ENCODE measurements around the gene SSTR4. TPM values are rescaled to one million over a fixed set of nuclear protein-coding genes. Genes with fewer than 3 reads are reported as not detected.
A peak's percentile ranks its signal among the peaks of the same experiment; 100 is the strongest.

SSTR4 gene
- total RNA-seq, 1 experiment from 2014 or later, result not detected

DNA sequence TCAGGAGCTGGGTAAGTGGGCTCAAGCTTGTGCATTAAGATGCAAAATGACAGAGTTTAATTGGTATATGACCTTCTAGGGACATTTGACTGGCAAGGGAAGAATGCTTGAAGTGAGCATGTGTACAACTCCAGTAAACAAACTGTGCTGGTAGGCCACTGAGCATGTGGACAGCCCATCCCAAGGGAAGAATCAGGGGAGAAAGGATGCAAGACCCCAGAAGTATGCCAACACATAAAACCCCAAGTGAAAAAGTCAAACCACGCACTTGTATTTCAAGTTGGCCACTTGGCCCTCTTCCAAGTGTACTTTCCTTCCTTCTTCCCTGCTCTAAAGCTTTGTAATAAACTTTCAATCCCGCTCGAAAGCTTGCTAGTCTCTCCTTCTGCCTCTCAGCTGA, 24.7 kb downstream of the SSTR4 start:
- Mint-ChIP-seq H3K36me3 (ENCODE audit: insufficient read depth, unreplicated experiment) (no peaks in the 10 kb centered on the region), H3K27me3 (ENCODE audit: insufficient read depth, unreplicated experiment) (no peaks in the 10 kb centered on the region), H3K4me1 (ENCODE audit: insufficient read depth, unreplicated experiment) (no peaks in the 10 kb centered on the region), H3K27ac (ENCODE audit: low read depth, unreplicated experiment) (no peak overlapping the region), H3K4me3 (ENCODE audit: unreplicated experiment) (no peak overlapping the region), H3K9me3 (ENCODE audit: unreplicated experiment) (no peaks in the 10 kb centered on the region)
- BruUV-seq (replicated peaks), result no TSS peak
- no peak for DNase-seq (ENCODE audit: unreplicated experiment)
- CTCF ChIA-PET, result interaction anchor here (0.6 to 2.6 kb wide), 7 partner anchors 9 to 335 kb away, joined by 3 to 11 read pairs (median 4); no protein-coding TSS in a partner anchor
- POLR2A ChIA-PET, result interaction anchor here (0.7 to 1.9 kb wide), 2 partner anchors 9 to 10 kb away, joined by 3 to 5 read pairs; no protein-coding TSS in a partner anchor
- intact Hi-C loops (cut with micrococcal nuclease), result no loop called here
- TF ChIP-seq CTCF (IDR thresholded peaks at IDR 0.05; ENCODE audit: unreplicated experiment), result no peak

GRCh38 chr20:23060629-23061028, 25.5 kb downstream of the SSTR4 start:
- Mint-ChIP-seq H3K4me3 (ENCODE audit: unreplicated experiment) (no peak overlapping the region), H3K4me1 (ENCODE audit: insufficient read depth, unreplicated experiment) (no peaks in the 10 kb centered on the region), H3K9me3 (ENCODE audit: unreplicated experiment) (no peaks in the 10 kb centered on the region), H3K36me3 (ENCODE audit: insufficient read depth, unreplicated experiment) (no peaks in the 10 kb centered on the region), H3K27ac (ENCODE audit: low read depth, unreplicated experiment) (no peak overlapping the region), H3K27me3 (ENCODE audit: insufficient read depth, unreplicated experiment) (no peaks in the 10 kb centered on the region)
- intact Hi-C loops (cut with micrococcal nuclease), result no loop called here
- BruUV-seq (replicated peaks), result no TSS peak
- TF ChIP-seq CTCF (IDR thresholded peaks at IDR 0.05; ENCODE audit: unreplicated experiment), result no peak
- ChIA-PET POLR2A (interaction anchor here (0.6 to 1.9 kb wide), 2 partner anchors 10 to 266 kb away, joined by 3 to 5 read pairs; no protein-coding TSS in a partner anchor), CTCF (interaction anchor here (0.5 to 2.6 kb wide), 14 partner anchors 9 to 372 kb away, joined by 3 to 11 read pairs (median 4); no protein-coding TSS in a partner anchor)
- DNase-seq (ENCODE audit: unreplicated experiment), result no peak

DNA sequence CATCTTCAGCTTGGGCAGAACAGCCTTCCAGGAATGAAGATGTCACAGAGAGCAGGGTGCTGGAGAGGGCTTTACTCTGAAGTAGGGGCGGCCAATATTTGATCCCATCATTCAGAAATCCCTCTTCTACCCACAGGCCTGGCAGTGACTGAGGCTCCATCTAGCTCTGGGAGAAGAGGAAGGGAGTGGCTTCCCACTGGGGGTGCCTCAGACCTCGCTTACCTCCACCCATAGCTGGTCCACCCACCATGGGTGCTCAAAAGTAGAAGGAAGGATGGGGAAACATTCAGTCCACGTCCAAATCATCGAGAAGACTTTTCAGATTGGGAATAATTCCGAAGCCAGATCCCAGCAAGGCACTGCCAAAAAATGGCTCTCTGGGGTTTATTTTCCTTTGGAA, 26.1 kb downstream of the SSTR4 start:
- H3K27me3 Mint-ChIP-seq (ENCODE audit: insufficient read depth, unreplicated experiment), result no peaks in the 10 kb centered on the region
- no peaks in the 10 kb centered on the region for H3K4me1 Mint-ChIP-seq (ENCODE audit: insufficient read depth, unreplicated experiment)
- no peaks in the 10 kb centered on the region for H3K9me3 Mint-ChIP-seq (ENCODE audit: unreplicated experiment)
- no peak overlapping the region for H3K4me3 Mint-ChIP-seq (ENCODE audit: unreplicated experiment)
- no peak for TF ChIP-seq CTCF (IDR thresholded peaks at IDR 0.05; ENCODE audit: unreplicated experiment)
- no peak for DNase-seq (ENCODE audit: unreplicated experiment)
- intact Hi-C loops (cut with micrococcal nuclease), result no loop called here
- ChIA-PET CTCF (interaction anchor here (0.5 to 2.6 kb wide), 14 partner anchors 8 to 373 kb away, joined by 3 to 11 read pairs (median 4); no protein-coding TSS in a partner anchor), POLR2A (interaction anchor here (1.9 kb wide), 1 partner anchor 11 kb away, joined by 5 read pairs; no protein-coding TSS in a partner anchor)
- no peak overlapping the region for H3K27ac Mint-ChIP-seq (ENCODE audit: low read depth, unreplicated experiment)
- BruUV-seq (replicated peaks), result no TSS peak
- no peaks in the 10 kb centered on the region for H3K36me3 Mint-ChIP-seq (ENCODE audit: insufficient read depth, unreplicated experiment)

GRCh38 chr20:23061734-23062561, 26.8 kb downstream of the SSTR4 start:
- peak; percentile 50 for DNase-seq (ENCODE audit: unreplicated experiment)
- Mint-ChIP-seq H3K36me3 (ENCODE audit: insufficient read depth, unreplicated experiment) (no peaks in the 10 kb centered on the region), H3K27ac (ENCODE audit: low read depth, unreplicated experiment) (no peak overlapping the region), H3K9me3 (ENCODE audit: unreplicated experiment) (no peaks in the 10 kb centered on the region), H3K4me3 (ENCODE audit: unreplicated experiment) (no peak overlapping the region), H3K27me3 (ENCODE audit: insufficient read depth, unreplicated experiment) (no peaks in the 10 kb centered on the region), H3K4me1 (ENCODE audit: insufficient read depth, unreplicated experiment) (no peaks in the 10 kb centered on the region)
- POLR2A ChIA-PET, result interaction anchor here (1.1 to 1.9 kb wide), 3 partner anchors 10 to 11 kb away, joined by 3 to 5 read pairs (median 3); no protein-coding TSS in a partner anchor
- no peak for TF ChIP-seq CTCF (IDR thresholded peaks at IDR 0.05; ENCODE audit: unreplicated experiment)
- intact Hi-C loops (cut with micrococcal nuclease), result no loop called here
- CTCF ChIA-PET, result interaction anchor here (0.6 to 2.2 kb wide), 16 partner anchors 8 to 373 kb away, joined by 3 to 11 read pairs (median 3); no protein-coding TSS in a partner anchor
- no TSS peak for BruUV-seq (replicated peaks)
